Measurements from ENCODE around the gene LPCAT2. TPM values are rescaled to one million over a fixed set of nuclear protein-coding genes. Genes with fewer than 3 reads are reported as not detected.
A peak's percentile ranks its signal among the peaks of the same experiment; 100 is the strongest.

Gene LPCAT2
- total and polyA plus RNA-seq, 2 experiments from 2014 or later, result 6.4 to 9.5 TPM

DNA sequence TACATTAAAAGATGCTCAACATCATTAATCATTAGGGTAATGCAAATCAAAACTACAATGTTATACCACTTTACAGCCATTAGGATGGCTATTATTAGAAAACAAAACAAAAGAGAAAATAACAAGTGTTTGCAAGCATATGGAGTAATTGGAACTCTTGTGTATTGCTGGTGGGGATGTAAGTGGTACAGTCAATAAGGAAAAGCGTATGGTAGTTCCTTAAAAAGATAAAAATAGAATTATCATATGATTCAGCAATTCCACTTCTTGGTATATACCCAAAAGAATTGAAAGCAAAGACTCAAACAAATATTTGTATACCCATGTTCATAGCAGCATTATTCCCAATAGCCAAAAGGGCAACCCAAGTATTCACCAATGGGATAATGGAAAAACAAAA, 56.2 kb downstream of the LPCAT2 start:
- peaks cover 4% of the 10 kb centered on the region for H3K9me2 ChIP-seq (replicated peaks; ENCODE audit: insufficient read depth)
- H4K20me1 ChIP-seq (ENCODE audit: insufficient read depth, poor library complexity, severe bottlenecking), result no peaks in the 10 kb centered on the region
- no peaks in the 10 kb centered on the region for H3K27me3 ChIP-seq
- no peaks in the 10 kb centered on the region for H3K79me2 ChIP-seq
- no peaks in the 10 kb centered on the region for H3K9me3 ChIP-seq (ENCODE audit: low read depth)
- H3K4me1 ChIP-seq (ENCODE audit: insufficient read depth), result peaks cover 13% of the 10 kb centered on the region
- H3K36me3 ChIP-seq (replicated peaks; ENCODE audit: insufficient read depth, low read depth), result no peaks in the 10 kb centered on the region
- H3K4me3 ChIP-seq, result no peak overlapping the region
- TF ChIP-seq, protein P1, sequence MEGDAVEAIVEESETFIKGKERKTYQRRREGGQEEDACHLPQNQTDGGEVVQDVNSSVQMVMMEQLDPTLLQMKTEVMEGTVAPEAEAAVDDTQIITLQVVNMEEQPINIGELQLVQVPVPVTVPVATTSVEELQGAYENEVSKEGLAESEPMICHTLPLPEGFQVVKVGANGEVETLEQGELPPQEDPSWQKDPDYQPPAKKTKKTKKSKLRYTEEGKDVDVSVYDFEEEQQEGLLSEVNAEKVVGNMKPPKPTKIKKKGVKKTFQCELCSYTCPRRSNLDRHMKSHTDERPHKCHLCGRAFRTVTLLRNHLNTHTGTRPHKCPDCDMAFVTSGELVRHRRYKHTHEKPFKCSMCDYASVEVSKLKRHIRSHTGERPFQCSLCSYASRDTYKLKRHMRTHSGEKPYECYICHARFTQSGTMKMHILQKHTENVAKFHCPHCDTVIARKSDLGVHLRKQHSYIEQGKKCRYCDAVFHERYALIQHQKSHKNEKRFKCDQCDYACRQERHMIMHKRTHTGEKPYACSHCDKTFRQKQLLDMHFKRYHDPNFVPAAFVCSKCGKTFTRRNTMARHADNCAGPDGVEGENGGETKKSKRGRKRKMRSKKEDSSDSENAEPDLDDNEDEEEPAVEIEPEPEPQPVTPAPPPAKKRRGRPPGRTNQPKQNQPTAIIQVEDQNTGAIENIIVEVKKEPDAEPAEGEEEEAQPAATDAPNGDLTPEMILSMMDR (IDR thresholded peaks at IDR 0.05; ENCODE audit: poor library complexity), result no peak
- TF ChIP-seq EZH2 (IDR thresholded peaks at IDR 0.05; ENCODE audit: borderline replicate concordance), result no peak
- no peak for TF ChIP-seq EZH2phosphoT487 (IDR thresholded peaks at IDR 0.05; ENCODE audit: low read depth, severe bottlenecking, unreplicated experiment)
- WGBS (ENCODE audit: low lambda C conversion rate, missing lambda C conversion rate), result 97% methylated on average over 1 of the region's 1 CpG
- no peak overlapping the region for H2AFZ ChIP-seq
- no peak for DNase-seq (ENCODE audit: low spot score)
- H3K4me2 ChIP-seq, result no peak overlapping the region
- no peak overlapping the region for H3K27ac ChIP-seq

DNA sequence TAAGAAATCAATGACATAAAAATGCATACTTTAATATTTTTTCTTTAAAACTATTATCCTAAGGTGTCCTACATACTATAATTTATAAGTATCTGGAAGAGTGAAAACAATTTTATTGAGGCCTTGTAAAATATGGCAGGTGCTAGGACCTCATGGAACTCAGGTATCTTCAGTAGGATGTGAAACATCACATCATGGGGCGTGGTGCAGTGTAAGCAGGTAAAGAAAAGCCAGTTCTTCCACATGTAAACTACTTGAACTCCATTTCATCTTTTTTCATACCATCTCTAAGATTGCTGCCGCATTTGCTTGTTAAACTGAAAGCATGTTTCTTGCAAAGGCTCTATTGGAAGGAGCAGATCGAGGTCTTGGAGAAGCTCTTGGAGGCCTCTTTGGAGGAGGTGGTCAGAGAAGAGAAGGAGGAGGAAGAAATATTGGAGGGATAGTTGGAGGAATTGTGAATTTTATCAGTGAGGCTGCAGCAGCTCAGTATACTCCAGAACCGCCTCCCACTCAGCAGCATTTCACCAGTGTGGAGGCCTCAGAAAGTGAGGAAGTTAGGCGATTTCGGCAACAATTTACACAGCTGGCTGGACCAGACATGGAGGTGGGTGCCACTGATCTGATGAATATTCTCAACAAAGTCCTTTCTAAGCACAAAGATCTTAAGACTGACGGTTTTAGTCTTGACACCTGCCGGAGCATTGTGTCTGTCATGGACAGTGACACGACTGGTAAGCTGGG, 57.7 kb downstream of the LPCAT2 start, which contains the start of gene CAPNS2:
Gene CAPNS2, plus strand, starts transcription at position 253 of the 744 bp plus-strand sequence. Its CDS starts 73 bp downstream, at position 326.
- no peak within 1 kb of the TSS for H3K4me3 ChIP-seq
- DNase-seq (ENCODE audit: low spot score), result no peak
- H2AFZ ChIP-seq, result no peak within 1 kb of the TSS
- WGBS (ENCODE audit: low lambda C conversion rate, missing lambda C conversion rate), result 96% methylated on average over 9 of the region's 9 CpGs
- no peaks in the 10 kb centered on the region for H3K36me3 ChIP-seq (replicated peaks; ENCODE audit: insufficient read depth, low read depth)
- peaks cover 13% of the 10 kb centered on the region for H3K4me1 ChIP-seq (ENCODE audit: insufficient read depth)
- no peaks in the 10 kb centered on the region for H3K27me3 ChIP-seq
- peaks cover 4% of the 10 kb centered on the region for H3K9me2 ChIP-seq (replicated peaks; ENCODE audit: insufficient read depth)
- H3K79me2 ChIP-seq, result no peaks in the 10 kb centered on the region
- peak within 1 kb of the TSS; percentile 44 for H3K27ac ChIP-seq
- no peak within 1 kb of the TSS for H3K4me2 ChIP-seq
- H3K9me3 ChIP-seq (ENCODE audit: low read depth), result no peaks in the 10 kb centered on the region
- no peaks in the 10 kb centered on the region for H4K20me1 ChIP-seq (ENCODE audit: insufficient read depth, poor library complexity, severe bottlenecking)
- TF ChIP-seq, protein P1 (IDR thresholded peaks at IDR 0.05; ENCODE audit: poor library complexity), result no peak
- TF ChIP-seq EZH2 (IDR thresholded peaks at IDR 0.05; ENCODE audit: borderline replicate concordance), result no peak
- no peak for TF ChIP-seq EZH2phosphoT487 (IDR thresholded peaks at IDR 0.05; ENCODE audit: low read depth, severe bottlenecking, unreplicated experiment)

DNA sequence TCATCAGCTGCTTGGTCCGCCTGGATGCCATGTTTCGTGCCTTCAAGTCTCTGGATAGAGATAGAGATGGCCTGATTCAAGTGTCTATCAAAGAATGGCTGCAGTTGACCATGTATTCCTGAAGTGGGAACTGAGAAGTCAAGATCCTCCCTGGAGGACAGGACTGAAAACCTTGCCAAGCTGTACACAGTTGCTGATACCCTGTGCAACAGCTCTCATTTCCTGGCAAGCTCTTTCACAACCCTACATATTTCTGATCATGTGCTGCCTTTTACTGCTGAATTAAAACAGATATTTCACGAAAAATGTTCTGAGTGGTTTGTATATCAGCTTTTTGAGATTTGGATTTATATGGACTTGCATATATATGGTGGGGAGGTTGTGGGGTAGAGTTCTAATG, 58.5 kb downstream of the LPCAT2 start:
- Histone ChIP-seq H3K79me2 (no peaks in the 10 kb centered on the region), H3K4me1 (ENCODE audit: insufficient read depth) (peaks cover 13% of the 10 kb centered on the region), H3K27ac (peak overlapping the region; percentile 44), H4K20me1 (ENCODE audit: insufficient read depth, poor library complexity, severe bottlenecking) (no peaks in the 10 kb centered on the region), H3K4me3 (no peak overlapping the region), H3K36me3 (replicated peaks; ENCODE audit: insufficient read depth, low read depth) (no peaks in the 10 kb centered on the region), H2AFZ (no peak overlapping the region), H3K9me2 (replicated peaks; ENCODE audit: insufficient read depth) (peaks cover 4% of the 10 kb centered on the region), H3K4me2 (no peak overlapping the region), H3K27me3 (no peaks in the 10 kb centered on the region), H3K9me3 (ENCODE audit: low read depth) (no peaks in the 10 kb centered on the region)
- peak; percentile 23 for DNase-seq (ENCODE audit: low spot score)
- TF ChIP-seq EZH2phosphoT487 (IDR thresholded peaks at IDR 0.05; ENCODE audit: low read depth, severe bottlenecking, unreplicated experiment) (no peak), EZH2 (IDR thresholded peaks at IDR 0.05; ENCODE audit: borderline replicate concordance) (no peak)
- TF ChIP-seq, protein P1 (IDR thresholded peaks at IDR 0.05; ENCODE audit: poor library complexity), result no peak
- WGBS (ENCODE audit: low lambda C conversion rate, missing lambda C conversion rate), result 84% methylated on average over 3 of the region's 3 CpGs
